ENCODE data around the gene MTCL1. TPM values are rescaled to one million over a fixed set of nuclear protein-coding genes. Genes with fewer than 3 reads are reported as not detected.

Gene MTCL1
- total and polyA plus RNA-seq, 5 donors from 2014 or later: 0.20 TPM; not detected in 4

GRCh38 chr18:8787371-8787670, 82.0 kb downstream of the MTCL1 start:
- DNase-seq: no peak
- Mint-ChIP-seq H3K27ac (no peak overlapping the region), H3K4me3 (no peak overlapping the region), H3K27me3 (peaks cover 10% of the 10 kb centered on the region), H3K36me3 (no peaks in the 10 kb centered on the region), H3K9me3 (no peaks in the 10 kb centered on the region), H3K4me1 (no peaks in the 10 kb centered on the region)
- H3K27ac ChIP-seq (ENCODE audit: insufficient read depth, low read length, poor library complexity, severe bottlenecking): no peak overlapping the region
- no peak for ATAC-seq (ENCODE audit: low read depth in 2 of 2)
- no peaks in the 10 kb centered on the region for H3K36me3 ChIP-seq (ENCODE audit: control insufficient read depth, insufficient read depth, low read length)
- no peaks in the 10 kb centered on the region for H3K4me1 ChIP-seq (ENCODE audit: control insufficient read depth, insufficient read depth, low read length, poor library complexity, severe bottlenecking)
- no peaks in the 10 kb centered on the region for H3K9me3 ChIP-seq (ENCODE audit: control insufficient read depth in 2 of 2, low read length in 2 of 2)
- H3K27me3 ChIP-seq (ENCODE audit: control insufficient read depth, insufficient read depth, low read length): no peaks in the 10 kb centered on the region
- no peak overlapping the region for H3K4me3 ChIP-seq (ENCODE audit: low read depth, low read length)

GRCh38 chr18:8787794-8788193, 82.4 kb downstream of the MTCL1 start:
- no peaks in the 10 kb centered on the region for H3K36me3 ChIP-seq (ENCODE audit: control insufficient read depth, insufficient read depth, low read length)
- no peaks in the 10 kb centered on the region for H3K36me3 Mint-ChIP-seq
- H3K4me1 ChIP-seq (ENCODE audit: control insufficient read depth, insufficient read depth, low read length, poor library complexity, severe bottlenecking): no peaks in the 10 kb centered on the region
- no peaks in the 10 kb centered on the region for H3K27me3 ChIP-seq (ENCODE audit: control insufficient read depth, insufficient read depth, low read length)
- H3K4me3 ChIP-seq (ENCODE audit: low read depth, low read length): no peak overlapping the region
- H3K27me3 Mint-ChIP-seq: peaks cover 10% of the 10 kb centered on the region
- H3K27ac Mint-ChIP-seq: no peak overlapping the region
- H3K4me1 Mint-ChIP-seq: no peaks in the 10 kb centered on the region
- H3K9me3 Mint-ChIP-seq: no peaks in the 10 kb centered on the region
- H3K4me3 Mint-ChIP-seq: no peak overlapping the region
- no peak for ATAC-seq (ENCODE audit: low read depth in 2 of 2)
- no peak overlapping the region for H3K27ac ChIP-seq (ENCODE audit: insufficient read depth, low read length, poor library complexity, severe bottlenecking)
- H3K9me3 ChIP-seq (ENCODE audit: control insufficient read depth in 2 of 2, low read length in 2 of 2): no peaks in the 10 kb centered on the region
- DNase-seq: no peak

GRCh38 chr18:8788503-8789429, 83.4 kb downstream of the MTCL1 start:
- Mint-ChIP-seq H3K36me3 (no peaks in the 10 kb centered on the region), H3K27ac (no peak overlapping the region), H3K27me3 (peaks cover 10% of the 10 kb centered on the region), H3K9me3 (no peaks in the 10 kb centered on the region), H3K4me3 (no peak overlapping the region), H3K4me1 (no peaks in the 10 kb centered on the region)
- Histone ChIP-seq H3K9me3 (ENCODE audit: control insufficient read depth in 2 of 2, low read length in 2 of 2) (no peaks in the 10 kb centered on the region), H3K27me3 (ENCODE audit: control insufficient read depth, insufficient read depth, low read length) (no peaks in the 10 kb centered on the region), H3K4me1 (ENCODE audit: control insufficient read depth, insufficient read depth, low read length, poor library complexity, severe bottlenecking) (no peaks in the 10 kb centered on the region), H3K36me3 (ENCODE audit: control insufficient read depth, insufficient read depth, low read length) (no peaks in the 10 kb centered on the region), H3K4me3 (ENCODE audit: low read depth, low read length) (no peak overlapping the region), H3K27ac (ENCODE audit: insufficient read depth, low read length, poor library complexity, severe bottlenecking) (no peak overlapping the region)
- DNase-seq: no peak
- no peak for ATAC-seq (ENCODE audit: low read depth in 2 of 2)

- DNase-seq (no peak), ATAC-seq (ENCODE audit: low read depth in 2 of 2) (no peak)
- H3K4me1 ChIP-seq (ENCODE audit: control insufficient read depth, insufficient read depth, low read length, poor library complexity, severe bottlenecking): no peaks in the 10 kb centered on the region
- no peaks in the 10 kb centered on the region for H3K27me3 ChIP-seq (ENCODE audit: control insufficient read depth, insufficient read depth, low read length)
- no peak overlapping the region for H3K27ac ChIP-seq (ENCODE audit: insufficient read depth, low read length, poor library complexity, severe bottlenecking)
- no peak overlapping the region for H3K4me3 ChIP-seq (ENCODE audit: low read depth, low read length)
- no peaks in the 10 kb centered on the region for H3K9me3 ChIP-seq (ENCODE audit: control insufficient read depth in 2 of 2, low read length in 2 of 2)
- Mint-ChIP-seq H3K4me1 (peaks cover 0 to 6% (median 1%) of the 10 kb centered on the region in 4 donors), H3K27ac (no peak overlapping the region), H3K36me3 (no peaks in the 10 kb centered on the region), H3K9me3 (peaks cover 0 to 2% (median 0%) of the 10 kb centered on the region in 7 donors), H3K27me3 (peaks cover 14% of the 10 kb centered on the region), H3K4me3 (no peak overlapping the region)
- no peaks in the 10 kb centered on the region for H3K36me3 ChIP-seq (ENCODE audit: control insufficient read depth, insufficient read depth, low read length)
Observed at GRCh38 chr18:8791171-8791651, 85.9 kb downstream of the MTCL1 start.

GRCh38 chr18:8792688-8793316, 87.4 kb downstream of the MTCL1 start:
- no peaks in the 10 kb centered on the region for H3K4me1 ChIP-seq (ENCODE audit: control insufficient read depth, insufficient read depth, low read length, poor library complexity, severe bottlenecking)
- H3K27ac Mint-ChIP-seq: no peak overlapping the region
- no peak for ATAC-seq (ENCODE audit: low read depth in 2 of 2)
- DNase-seq: no peak
- no peaks in the 10 kb centered on the region for H3K36me3 Mint-ChIP-seq
- no peaks in the 10 kb centered on the region for H3K9me3 ChIP-seq (ENCODE audit: control insufficient read depth in 2 of 2, low read length in 2 of 2)
- H3K4me1 Mint-ChIP-seq: peaks cover 0 to 7% (median 1%) of the 10 kb centered on the region in 4 donors
- H3K27me3 Mint-ChIP-seq: peaks cover 8% of the 10 kb centered on the region
- peaks cover 0 to 2% (median 0%) of the 10 kb centered on the region in 7 donors for H3K9me3 Mint-ChIP-seq
- H3K27ac ChIP-seq (ENCODE audit: insufficient read depth, low read length, poor library complexity, severe bottlenecking): no peak overlapping the region
- no peaks in the 10 kb centered on the region for H3K27me3 ChIP-seq (ENCODE audit: control insufficient read depth, insufficient read depth, low read length)
- no peak overlapping the region for H3K4me3 Mint-ChIP-seq
- H3K4me3 ChIP-seq (ENCODE audit: low read depth, low read length): no peak overlapping the region
- H3K36me3 ChIP-seq (ENCODE audit: control insufficient read depth, insufficient read depth, low read length): no peaks in the 10 kb centered on the region

- Mint-ChIP-seq H3K9me3 (peaks cover 0 to 2% (median 0%) of the 10 kb centered on the region in 7 donors), H3K27ac (no peak overlapping the region), H3K36me3 (no peaks in the 10 kb centered on the region), H3K4me3 (no peak overlapping the region), H3K4me1 (peaks cover 0 to 7% (median 1%) of the 10 kb centered on the region in 4 donors), H3K27me3 (peaks cover 4% of the 10 kb centered on the region)
- H3K27me3 ChIP-seq (ENCODE audit: control insufficient read depth, insufficient read depth, low read length): no peaks in the 10 kb centered on the region
- ATAC-seq (ENCODE audit: low read depth in 2 of 2) (no peak), DNase-seq (no peak)
- no peaks in the 10 kb centered on the region for H3K4me1 ChIP-seq (ENCODE audit: control insufficient read depth, insufficient read depth, low read length, poor library complexity, severe bottlenecking)
- no peak overlapping the region for H3K4me3 ChIP-seq (ENCODE audit: low read depth, low read length)
- no peak overlapping the region for H3K27ac ChIP-seq (ENCODE audit: insufficient read depth, low read length, poor library complexity, severe bottlenecking)
- H3K9me3 ChIP-seq (ENCODE audit: control insufficient read depth in 2 of 2, low read length in 2 of 2): no peaks in the 10 kb centered on the region
- H3K36me3 ChIP-seq (ENCODE audit: control insufficient read depth, insufficient read depth, low read length): no peaks in the 10 kb centered on the region
Observed at GRCh38 chr18:8793445-8794155, 88.2 kb downstream of the MTCL1 start.

GRCh38 chr18:8794156-8794933, 89.0 kb downstream of the MTCL1 start:
- ATAC-seq (ENCODE audit: low read depth in 2 of 2) (no peak), DNase-seq (no peak)
- H3K27me3 Mint-ChIP-seq: peaks cover 4% of the 10 kb centered on the region
- peaks cover 0 to 2% (median 0%) of the 10 kb centered on the region in 7 donors for H3K9me3 Mint-ChIP-seq
- Histone ChIP-seq H3K27ac (ENCODE audit: insufficient read depth, low read length, poor library complexity, severe bottlenecking) (no peak overlapping the region), H3K36me3 (ENCODE audit: control insufficient read depth, insufficient read depth, low read length) (no peaks in the 10 kb centered on the region), H3K27me3 (ENCODE audit: control insufficient read depth, insufficient read depth, low read length) (no peaks in the 10 kb centered on the region), H3K4me1 (ENCODE audit: control insufficient read depth, insufficient read depth, low read length, poor library complexity, severe bottlenecking) (no peaks in the 10 kb centered on the region), H3K9me3 (ENCODE audit: control insufficient read depth in 2 of 2, low read length in 2 of 2) (no peaks in the 10 kb centered on the region), H3K4me3 (ENCODE audit: low read depth, low read length) (no peak overlapping the region)
- H3K36me3 Mint-ChIP-seq: no peaks in the 10 kb centered on the region
- peaks cover 0 to 7% (median 1%) of the 10 kb centered on the region in 4 donors for H3K4me1 Mint-ChIP-seq
- H3K27ac Mint-ChIP-seq: no peak overlapping the region
- no peak overlapping the region for H3K4me3 Mint-ChIP-seq

Measured in CD4-positive, CD25-positive, alpha-beta regulatory T cell (primary cell).